GM10847 (cell line): ENCODE data around the gene LIMA1.

Experiments
- POLR2A ChIP-seq: IDR thresholded peaks from 2 replicates; pipeline ENCODE4 v1.6.1; 2011; ENCODE audit not compliant: insufficient read length; ENCODE audit errors: extremely low read depth

Gene LIMA1

GRCh38 chr12:50201987-50202521 lies 81.3 kb downstream of the LIMA1 start:
- no peak for TF ChIP-seq POLR2A

GRCh38 chr12:50200552-50201273 lies 82.6 kb downstream of the LIMA1 start:
- TF ChIP-seq POLR2A: no peak

GRCh38 chr12:50198829-50199228 lies 84.5 kb downstream of the LIMA1 start:
- no peak for TF ChIP-seq POLR2A

GRCh38 chr12:50197297-50197727 lies 86.0 kb downstream of the LIMA1 start:
- TF ChIP-seq POLR2A: no peak

GRCh38 chr12:50196537-50196936 lies 86.8 kb downstream of the LIMA1 start:
- TF ChIP-seq POLR2A: no peak

- TF ChIP-seq POLR2A: no peak
Observed at GRCh38 chr12:50195832-50196231, 87.5 kb downstream of the LIMA1 start.

- TF ChIP-seq POLR2A: no peak
Observed at GRCh38 chr12:50192908-50193307, 90.4 kb downstream of the LIMA1 start.

- TF ChIP-seq POLR2A: no peak
Observed at GRCh38 chr12:50192236-50192635, 91.1 kb downstream of the LIMA1 start.

- no peak for TF ChIP-seq POLR2A
Observed at GRCh38 chr12:50190859-50191258, 92.5 kb downstream of the LIMA1 start.

- TF ChIP-seq POLR2A: no peak
Observed at GRCh38 chr12:50188875-50189575, 94.3 kb downstream of the LIMA1 start.

- no peak for TF ChIP-seq POLR2A
Observed at GRCh38 chr12:50188241-50188781, 95.0 kb downstream of the LIMA1 start.

- TF ChIP-seq POLR2A: no peak
Observed at GRCh38 chr12:50187084-50187900, 96.0 kb downstream of the LIMA1 start.

GRCh38 chr12:50186681-50187080 lies 96.6 kb downstream of the LIMA1 start:
- TF ChIP-seq POLR2A: no peak

- no peak for TF ChIP-seq POLR2A
Observed at GRCh38 chr12:50185970-50186663, 97.2 kb downstream of the LIMA1 start.
